ENCODE data around the gene ZFP37. TPM values are rescaled to one million over a fixed set of nuclear protein-coding genes. Genes with fewer than 3 reads are reported as not detected.

The ZFP37 gene
- polyA plus RNA-seq, 1 donor (not counting 4 experiments of a cell fraction or from before 2014, with no cell fraction given): 0.72 TPM

- no peaks in the 10 kb centered on the region for H3K9me1 ChIP-seq (ENCODE audit: control insufficient read depth, extremely low read depth, insufficient read depth, low read length)
- dilution Hi-C loops (cut with MboI; ENCODE audit: extremely low pct_ligation_motif_present, low sequenced_read_pairs): no loop called here
- H3K36me3 ChIP-seq (ENCODE audit: control insufficient read depth in 2 of 2, extremely low read depth in 1 of 2, insufficient read depth in 2 of 2, low read length in 2 of 2): no peaks in the 10 kb centered on the region
- H4K20me1 ChIP-seq (ENCODE audit: control insufficient read depth, extremely low read depth, insufficient read depth, low read length): no peaks in the 10 kb centered on the region
- DNase-seq (ENCODE audit: low read depth, low spot score) (no peak), FAIRE-seq (peak; percentile 20)
- H2AFZ ChIP-seq (ENCODE audit: control insufficient read depth, low read length): peak within 1 kb of the TSS; percentile 17
- H3K79me2 ChIP-seq (ENCODE audit: control insufficient read depth, insufficient read depth, low read length): no peaks in the 10 kb centered on the region
- peak within 1 kb of the TSS; percentile 65 for H3K4me2 ChIP-seq (ENCODE audit: control insufficient read depth, extremely low read depth, insufficient read depth, low read depth, low read length)
- no peak within 1 kb of the TSS for H3K27ac ChIP-seq (ENCODE audit: control insufficient read depth, insufficient read depth, low read length)
- no peaks in the 10 kb centered on the region for H3K4me1 ChIP-seq (ENCODE audit: control insufficient read depth, extremely low read depth, insufficient read depth, low read length)
- TF ChIP-seq CTCF (optimal IDR thresholded peaks at IDR 0.05 in 1 of 3, IDR thresholded peaks at IDR 0.05 in 1 of 3, conservative IDR thresholded peaks at IDR 0.05 in 1 of 3; ENCODE audit: extremely low read depth in 1 of 3, insufficient read depth in 2 of 3, low read length in 3 of 3) (peak in 2 of 3 experiments; percentile 28 to 33), EZH2 (IDR thresholded peaks at IDR 0.05; ENCODE audit: low read length) (no peak)
- H3K9ac ChIP-seq (ENCODE audit: control insufficient read depth, extremely low read depth, insufficient read depth, low read length): no peak within 1 kb of the TSS
- H3K4me3 ChIP-seq (ENCODE audit: control insufficient read depth in 2 of 3, extremely low read depth in 1 of 3, insufficient read depth in 2 of 3, low read depth in 1 of 3, low read length in 3 of 3): peak within 1 kb of the TSS; percentile 18 to 60 (median 48)
- H3K27me3 ChIP-seq (ENCODE audit: control insufficient read depth, extremely low read depth, insufficient read depth, low read length): peaks cover 4% of the 10 kb centered on the region
- no peaks in the 10 kb centered on the region for H3K9me3 ChIP-seq (ENCODE audit: control insufficient read depth, low read depth, low read length)
Observed at GRCh38 chr9:113011911-113012381, 44.6 kb downstream of the ZFP37 start, which contains the start of gene ZNF883. TSS of gene ZNF883 (minus strand) at chr9:113012192.

GRCh38 chr9:113005777-113006176 is 50.7 kb downstream of the ZFP37 start:
- TF ChIP-seq CTCF (optimal IDR thresholded peaks at IDR 0.05 in 1 of 3, IDR thresholded peaks at IDR 0.05 in 1 of 3, conservative IDR thresholded peaks at IDR 0.05 in 1 of 3; ENCODE audit: extremely low read depth in 1 of 3, insufficient read depth in 2 of 3, low read length in 3 of 3): no peak
- no peak for TF ChIP-seq EZH2 (IDR thresholded peaks at IDR 0.05; ENCODE audit: low read length)
- H3K9me3 ChIP-seq (ENCODE audit: control insufficient read depth, low read depth, low read length): no peaks in the 10 kb centered on the region
- no peak overlapping the region for H3K27ac ChIP-seq (ENCODE audit: control insufficient read depth, insufficient read depth, low read length)
- FAIRE-seq (no peak), DNase-seq (ENCODE audit: low read depth, low spot score) (no peak)
- no peaks in the 10 kb centered on the region for H3K79me2 ChIP-seq (ENCODE audit: control insufficient read depth, insufficient read depth, low read length)
- H4K20me1 ChIP-seq (ENCODE audit: control insufficient read depth, extremely low read depth, insufficient read depth, low read length): no peaks in the 10 kb centered on the region
- H2AFZ ChIP-seq (ENCODE audit: control insufficient read depth, low read length): no peak overlapping the region
- no peaks in the 10 kb centered on the region for H3K9me1 ChIP-seq (ENCODE audit: control insufficient read depth, extremely low read depth, insufficient read depth, low read length)
- no peak overlapping the region for H3K4me3 ChIP-seq (ENCODE audit: control insufficient read depth in 2 of 3, extremely low read depth in 1 of 3, insufficient read depth in 2 of 3, low read depth in 1 of 3, low read length in 3 of 3)
- no peaks in the 10 kb centered on the region for H3K27me3 ChIP-seq (ENCODE audit: control insufficient read depth, extremely low read depth, insufficient read depth, low read length)
- no peaks in the 10 kb centered on the region for H3K4me1 ChIP-seq (ENCODE audit: control insufficient read depth, extremely low read depth, insufficient read depth, low read length)
- H3K9ac ChIP-seq (ENCODE audit: control insufficient read depth, extremely low read depth, insufficient read depth, low read length): no peak overlapping the region
- no peak overlapping the region for H3K4me2 ChIP-seq (ENCODE audit: control insufficient read depth, extremely low read depth, insufficient read depth, low read depth, low read length)
- dilution Hi-C loops (cut with MboI; ENCODE audit: extremely low pct_ligation_motif_present, low sequenced_read_pairs): no loop called here
- H3K36me3 ChIP-seq (ENCODE audit: control insufficient read depth in 2 of 2, extremely low read depth in 1 of 2, insufficient read depth in 2 of 2, low read length in 2 of 2): no peaks in the 10 kb centered on the region
